Measurements from ENCODE around the gene WDFY4.
"Not testable (repeated sequence)": the region's sequence is repeated elsewhere in the genome, so short reads cannot be mapped to it uniquely, and the experiment has no call there.

The WDFY4 gene

GRCh38 chr10:48684792-48685623 lies at the start of gene WDFY4:
Gene WDFY4, plus strand, starts transcription at chr10:48684873. Its CDS starts 24,860 bp downstream, at chr10:48709733.
- no peak for DNase-seq

DNA sequence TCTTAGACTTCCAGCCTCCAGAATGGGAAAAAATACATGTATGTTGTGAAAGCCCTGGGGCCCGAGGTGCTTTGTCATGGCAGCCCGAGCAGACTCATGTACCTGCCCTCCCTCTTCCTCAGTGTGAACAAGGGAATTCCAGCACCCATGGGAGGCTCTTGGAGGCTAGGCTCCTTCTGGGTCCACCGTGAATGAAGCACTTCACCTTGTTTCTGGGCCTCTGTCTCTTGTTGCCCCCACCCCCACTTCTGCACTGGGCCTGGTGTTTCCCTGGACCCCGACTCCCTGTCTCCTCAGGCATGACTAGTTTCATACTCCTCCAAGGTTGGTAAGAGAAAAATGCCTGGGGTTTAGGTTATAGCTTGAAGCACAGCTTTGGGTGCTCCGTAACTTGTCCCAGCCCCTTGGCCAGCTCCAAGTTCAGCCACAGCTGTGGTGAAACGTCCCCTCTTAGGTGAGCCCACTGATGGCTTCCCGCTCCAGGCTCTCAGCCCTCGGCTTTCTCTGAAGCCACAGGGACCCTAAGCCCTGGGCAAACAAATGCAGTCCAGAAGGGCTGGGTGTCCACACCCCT lies 49.6 kb upstream of the WDFY4 start:
- DNase-seq: no peak

DNA sequence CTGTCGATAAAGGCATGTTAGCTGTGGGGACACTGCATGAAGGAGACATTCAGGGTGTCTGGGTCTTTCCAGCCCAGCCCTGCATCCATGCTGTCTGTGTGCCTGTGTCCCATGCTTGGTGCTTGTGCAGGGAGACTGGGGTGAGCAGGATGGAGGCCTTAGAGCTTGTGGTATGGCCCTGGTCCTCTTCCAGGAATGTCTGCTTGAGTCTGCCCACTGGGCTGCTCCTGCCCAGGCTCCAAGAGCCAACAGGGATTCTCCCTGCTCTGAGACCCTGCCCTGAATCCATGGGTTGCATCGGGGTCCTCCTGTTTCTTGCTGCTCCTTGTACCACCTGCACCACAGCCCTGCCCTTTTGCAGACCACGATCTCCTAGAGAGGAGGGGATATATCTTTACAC lies 48.4 kb upstream of the WDFY4 start:
- no peak for DNase-seq

DNA sequence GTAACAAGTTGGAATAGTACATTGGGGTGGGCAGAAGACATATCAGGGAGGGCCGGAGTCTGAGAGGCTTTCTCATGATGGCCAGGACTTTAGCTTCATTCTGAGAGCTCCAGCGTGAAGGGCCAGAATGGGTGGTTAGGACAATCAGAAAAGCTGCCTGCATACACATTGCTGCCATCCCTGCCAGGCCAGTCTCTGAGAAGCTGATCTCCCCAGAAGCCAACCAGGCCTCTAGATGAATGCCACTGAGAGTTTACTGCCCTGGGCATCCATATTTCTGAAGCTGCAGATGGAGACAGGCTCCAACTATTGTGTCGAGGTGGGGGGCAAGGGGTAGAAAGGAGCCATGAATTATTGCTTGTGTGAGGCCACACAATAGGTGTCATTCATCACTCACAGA lies 47.8 kb upstream of the WDFY4 start:
- DNase-seq: no peak

DNA sequence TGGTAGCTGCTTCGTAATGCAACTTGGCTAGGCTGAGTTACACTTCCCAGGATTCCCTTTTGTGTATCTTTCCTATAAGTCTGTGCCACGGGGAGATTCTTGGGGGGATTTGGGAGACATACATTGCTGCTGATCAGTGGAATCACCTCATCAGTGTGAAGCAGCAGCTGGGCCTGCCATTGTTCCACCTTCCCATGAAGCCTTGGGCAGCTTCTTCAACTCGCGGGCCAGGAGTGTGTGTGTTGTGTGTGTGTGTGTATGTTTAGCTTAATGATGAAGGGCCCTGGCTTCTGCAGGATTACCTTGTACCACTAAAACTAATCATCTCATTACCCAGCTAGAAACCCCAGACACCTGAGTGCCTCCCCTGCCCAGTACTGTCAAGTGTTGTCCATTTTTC lies 46.5 kb upstream of the WDFY4 start:
- no peak for DNase-seq

GRCh38 chr10:48638739-48639527 lies 45.7 kb upstream of the WDFY4 start:
- no peak for DNase-seq

- DNase-seq: no peak
These were observed 45.0 kb upstream of the WDFY4 start for GRCh38 chr10:48639632-48640031.

DNA sequence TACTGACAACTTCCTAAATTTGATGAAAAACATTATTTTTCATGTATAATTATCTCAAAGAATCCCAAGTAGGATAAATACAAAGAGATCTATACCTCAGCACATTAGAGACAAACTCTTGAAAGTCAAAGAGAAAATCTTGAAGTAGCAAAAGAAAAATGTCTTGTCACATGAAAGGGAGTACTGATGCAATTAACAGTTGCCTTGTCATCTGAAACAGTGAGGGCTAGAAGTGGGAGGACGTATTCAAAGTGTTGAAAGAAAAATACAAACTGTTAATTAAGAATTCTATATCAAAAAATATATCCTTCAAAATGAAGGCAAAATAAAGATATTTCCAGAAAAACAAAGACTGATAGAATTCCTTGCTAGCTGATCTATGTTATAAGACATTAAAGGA lies 44.3 kb upstream of the WDFY4 start:
- DNase-seq: no peak

DNA sequence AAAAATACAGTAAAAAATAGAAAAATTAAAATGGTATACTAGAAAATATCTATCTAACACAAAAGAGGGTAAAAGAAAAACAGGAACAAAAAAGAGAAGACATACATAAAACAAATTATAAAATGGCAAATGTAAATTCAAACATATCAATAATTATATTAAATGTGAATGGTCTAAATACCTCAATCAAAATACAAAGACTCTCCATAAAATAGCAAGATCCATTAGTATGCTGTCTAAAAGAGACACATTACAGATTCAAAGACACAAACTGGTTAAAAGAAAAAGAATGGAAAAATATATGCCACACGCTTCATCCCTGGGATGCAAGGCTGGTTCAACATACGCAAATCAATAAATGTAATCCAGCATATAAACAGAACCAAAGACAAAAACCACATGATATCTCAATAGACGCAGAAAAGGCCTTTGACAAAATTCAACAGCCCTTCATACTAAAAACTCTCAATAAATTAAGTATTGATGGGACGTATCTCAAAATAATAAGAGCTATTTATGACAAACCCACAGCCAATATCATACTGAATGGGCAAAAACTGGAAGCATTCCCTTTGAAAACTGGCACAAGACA lies 43.5 kb upstream of the WDFY4 start:
- DNase-seq: not testable (repeated sequence)

GRCh38 chr10:48645600-48645999 lies 39.1 kb upstream of the WDFY4 start:
- DNase-seq: no peak

DNA sequence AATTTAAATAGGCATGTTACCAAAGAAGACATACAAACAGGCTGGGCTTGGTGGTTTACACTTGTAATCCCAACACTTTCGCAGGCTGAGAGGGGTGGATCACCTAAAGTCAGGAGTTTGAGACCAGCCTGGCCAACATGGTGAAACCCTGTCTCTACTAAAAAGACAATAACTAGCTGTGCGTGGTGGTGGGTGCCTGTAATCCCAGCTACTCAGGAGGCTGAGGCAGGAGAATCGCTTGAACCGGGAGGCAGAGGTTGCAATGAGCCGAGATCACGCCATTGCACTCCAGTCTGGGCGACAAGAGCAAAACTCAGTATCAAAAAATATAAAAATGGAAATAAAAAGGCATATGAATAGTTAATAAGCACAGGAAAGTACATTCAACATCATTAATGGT lies 37.6 kb upstream of the WDFY4 start:
- not testable (repeated sequence) for DNase-seq

- no peak for DNase-seq
These were observed 36.3 kb upstream of the WDFY4 start for GRCh38 chr10:48648172-48648942.

DNA sequence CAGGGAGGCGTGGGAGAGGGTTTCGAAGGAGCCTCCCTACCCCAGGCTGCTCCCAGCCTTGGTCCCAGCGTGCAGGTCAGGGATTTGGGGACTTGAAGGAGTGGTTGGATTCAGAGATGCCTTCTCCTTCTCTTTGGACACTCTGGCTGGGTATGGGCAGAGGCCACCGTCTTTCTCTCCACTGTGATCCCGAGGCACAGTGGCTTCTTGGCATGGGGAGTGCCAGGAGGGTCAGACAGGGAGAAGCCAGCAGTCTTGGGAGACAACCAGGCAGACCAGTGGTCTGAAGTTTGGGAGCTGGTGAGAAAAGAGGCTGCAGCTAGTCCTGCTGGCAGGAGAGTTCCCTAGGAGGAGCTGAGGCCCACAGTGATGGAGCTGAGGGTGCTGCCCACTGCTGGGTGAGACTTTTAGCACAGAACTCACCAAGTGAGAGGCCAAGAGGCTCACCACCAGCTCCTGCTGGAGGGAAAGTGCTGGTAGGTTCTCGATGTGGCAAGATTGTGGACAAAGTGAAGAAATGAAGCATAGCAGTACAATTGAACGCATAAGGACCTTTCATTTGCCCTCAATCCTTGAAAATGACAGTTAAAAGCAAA lies 35.2 kb upstream of the WDFY4 start:
- DNase-seq: no peak

GRCh38 chr10:48651293-48651692 lies 33.4 kb upstream of the WDFY4 start:
- DNase-seq: no peak

DNA sequence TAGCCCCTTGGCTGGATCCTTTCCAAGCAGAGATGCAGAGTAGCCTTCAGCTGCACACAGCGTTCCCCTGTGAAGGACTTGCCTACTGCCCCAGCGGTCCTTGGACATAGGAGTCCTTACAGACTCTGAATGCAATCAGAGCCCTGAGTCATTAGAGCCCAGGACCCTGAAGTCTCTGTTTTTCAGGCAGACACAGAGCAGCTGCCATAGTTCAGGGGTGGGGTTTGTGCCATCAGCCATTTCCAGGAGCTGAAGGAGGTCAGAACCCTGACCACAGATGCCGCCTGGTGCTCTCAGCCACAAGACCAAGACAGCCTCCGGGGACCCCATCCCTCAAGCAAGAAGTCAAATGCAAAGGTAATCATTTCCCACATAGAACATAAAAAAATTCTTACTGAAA lies 32.8 kb upstream of the WDFY4 start:
- DNase-seq: no peak

DNA sequence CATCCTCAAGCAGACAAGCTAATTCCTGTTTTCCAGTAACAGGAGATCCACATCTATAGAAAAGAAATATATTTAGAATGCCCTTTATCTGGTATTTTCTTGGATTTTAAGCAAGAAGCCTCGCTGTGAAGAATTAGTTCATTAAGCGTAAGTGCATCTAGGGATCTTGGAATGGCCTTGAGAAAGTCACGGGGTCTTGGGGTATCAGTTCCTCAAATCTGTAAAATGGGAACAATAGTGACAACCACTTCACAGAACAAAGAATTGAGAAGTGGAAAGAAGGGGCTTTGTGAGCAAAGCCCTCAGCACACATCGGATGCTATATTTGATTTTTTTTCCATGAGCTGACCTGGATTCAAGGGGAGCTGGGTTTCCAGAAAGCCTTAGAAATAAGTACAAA lies 32.3 kb upstream of the WDFY4 start:
- no peak for DNase-seq

DNA sequence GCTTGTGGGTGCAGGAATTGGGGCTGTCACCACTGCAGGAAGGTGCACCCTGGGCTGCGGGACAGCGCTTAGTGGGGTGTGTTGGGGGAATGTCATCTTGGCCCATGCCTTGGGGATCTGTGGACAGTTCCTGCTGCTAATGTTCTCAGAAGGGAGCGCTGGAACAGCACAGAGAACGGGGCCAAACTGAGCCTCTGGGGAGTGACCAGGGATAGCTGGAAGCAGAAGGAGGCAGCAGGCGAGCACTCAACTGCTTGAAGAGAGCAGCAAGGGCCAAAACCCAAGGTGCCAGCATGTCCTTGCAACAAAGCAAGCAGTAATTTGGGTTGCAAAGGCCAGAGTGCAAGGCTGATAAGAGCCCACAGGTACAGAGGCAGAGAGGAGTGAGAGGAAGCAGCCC lies 31.3 kb upstream of the WDFY4 start:
- no peak for DNase-seq

- no peak for DNase-seq
These were observed 30.6 kb upstream of the WDFY4 start for GRCh38 chr10:48653944-48654698.

DNA sequence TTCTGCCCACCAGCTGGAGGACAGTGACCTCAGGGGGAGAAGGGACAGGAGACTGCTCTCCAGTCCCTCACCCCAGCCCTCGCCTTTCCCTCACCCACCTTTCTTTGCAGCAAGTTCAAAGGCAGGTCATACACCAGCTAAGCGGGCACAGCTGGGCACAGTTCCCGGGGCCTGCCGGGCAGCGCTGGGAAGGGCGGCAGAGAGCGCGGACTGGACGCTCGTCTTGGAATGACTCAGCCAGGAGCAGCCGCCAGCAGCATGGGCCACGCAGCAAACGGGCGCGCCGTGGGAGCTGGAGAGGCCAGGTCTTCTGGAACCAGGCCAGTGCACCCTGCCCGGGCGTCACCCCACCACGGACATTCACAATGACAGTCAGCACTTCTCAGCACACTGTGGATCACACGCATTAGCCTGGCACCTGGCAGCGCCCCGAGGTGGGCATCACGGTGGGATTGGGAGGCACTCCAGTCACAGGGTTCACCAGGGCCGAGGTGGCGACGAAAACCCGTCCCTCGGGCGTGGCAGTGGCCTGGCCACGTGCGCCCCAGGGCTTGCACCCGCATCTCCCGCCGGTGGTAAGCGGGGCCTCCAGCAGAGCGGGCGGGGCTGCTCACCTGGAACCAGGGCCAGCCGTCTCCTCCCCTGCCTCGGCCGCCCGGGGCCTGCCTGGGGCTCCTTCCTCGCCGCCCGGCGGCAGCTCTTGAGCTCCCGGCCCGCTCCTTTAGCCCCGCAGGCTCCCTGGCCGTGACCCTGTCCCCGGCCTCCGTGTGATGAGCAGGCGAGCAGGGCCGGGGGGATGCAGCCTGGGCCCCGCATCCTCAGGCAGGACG lies 29.0 kb upstream of the WDFY4 start:
- no peak for DNase-seq

DNA sequence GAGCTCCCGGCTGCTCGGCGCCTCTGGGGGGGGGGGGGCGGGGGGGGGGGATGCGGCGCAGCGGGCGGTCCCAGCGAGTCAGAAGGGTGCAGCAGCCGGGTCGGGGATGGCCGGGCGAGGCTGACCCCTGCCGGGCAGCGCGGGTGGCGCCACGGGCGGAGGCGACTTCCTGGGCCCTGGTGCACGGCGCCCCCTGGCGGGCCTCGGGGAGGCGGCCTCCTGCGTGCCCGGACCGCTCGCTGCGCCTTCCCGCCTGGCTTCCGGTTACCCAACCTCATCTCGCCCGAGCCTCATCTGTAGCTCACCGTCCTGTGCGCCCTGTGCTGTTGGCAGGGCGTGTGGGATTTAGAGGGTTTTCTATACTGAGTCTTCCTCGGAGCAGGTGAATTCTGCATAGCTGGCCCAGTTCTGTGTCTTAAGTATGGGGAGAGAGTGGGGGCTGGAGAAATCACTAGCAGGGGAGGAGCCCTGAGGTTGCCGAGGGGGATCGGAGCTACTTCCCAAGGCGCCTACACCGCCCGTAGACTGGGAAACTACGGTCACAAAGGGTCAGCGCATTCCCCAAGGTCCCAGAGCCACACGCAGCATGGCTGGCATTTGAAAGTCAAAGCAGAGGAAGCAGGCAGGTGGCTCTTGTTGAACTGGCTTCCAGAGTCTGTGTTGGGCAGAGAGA lies 28.3 kb upstream of the WDFY4 start:
- DNase-seq: peak; percentile 71
